ENCODE data around the gene CH25H.

DNA sequence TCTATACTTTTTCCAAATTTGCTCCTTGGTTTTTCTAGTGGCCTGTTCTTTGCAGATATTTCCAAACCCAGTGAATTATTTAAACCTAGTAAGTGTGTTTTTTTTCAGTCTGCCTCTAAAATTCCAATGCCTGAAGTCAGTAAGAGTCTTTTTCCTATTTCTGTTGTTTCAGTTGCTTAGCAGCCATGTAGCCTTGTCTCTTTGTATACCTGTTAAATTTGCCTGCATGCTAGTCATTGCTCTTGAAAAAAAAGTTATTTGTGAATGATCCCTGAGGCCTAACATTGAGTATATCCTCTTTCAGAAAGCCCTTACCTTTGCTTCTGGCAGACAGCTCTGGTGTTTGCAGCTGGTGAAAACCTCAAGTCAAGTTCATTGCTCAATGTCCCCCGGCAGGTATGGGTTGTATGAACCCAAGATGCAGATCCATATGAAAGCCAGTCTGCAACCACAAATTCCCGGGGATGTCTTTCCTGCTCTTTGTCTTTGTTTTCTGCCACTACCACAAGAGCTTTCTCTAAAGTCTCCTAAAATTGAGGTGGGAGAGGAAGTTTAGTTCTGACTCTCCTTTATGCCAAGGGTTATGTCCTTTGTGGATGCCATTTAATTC is 35.7 kb downstream of the CH25H start:
- TF ChIP-seq EZH2 (IDR thresholded peaks at IDR 0.05): no peak
- no peak for TF ChIP-seq POLR2AphosphoS5 (IDR thresholded peaks at IDR 0.05; ENCODE audit: borderline replicate concordance, low read depth, low read length)
